Adrenal gland (tissue), 12 donors: Measurements from ENCODE around the gene LRPPRC. TPM values are rescaled to one million over a fixed set of nuclear protein-coding genes. Genes with fewer than 3 reads are reported as not detected.
A peak's percentile ranks its signal among the peaks of the same experiment; 100 is the strongest.

Experiments used
- DNase-seq, 7 donors: peaks; one replicate each; pipeline ENCODE4 v3.0.0-alpha.2; 2019 to 2020
- H3K27ac ChIP-seq, 5 donors: fragments of 200-600 bp; sonication (generic) in 4 of 5; 1 replicate in 3 of 5; 2 replicates in 2 of 5; pipeline versions ENCODE4 v1.5.1 to v1.8.0; 2016 to 2020; ENCODE audit warnings: mild to moderate bottlenecking in 1 of 5
- H3K27me3 ChIP-seq: fragments of 200-600 bp; 2 replicates; pipeline ENCODE4 v1.8.0; 2021
- H3K36me3 ChIP-seq, 2 donors: fragments of 200-600 bp; replicated peaks in 1 of 2; 1 replicate in 1 of 2; 2 replicates in 1 of 2; pipeline versions ENCODE4 v1.5.1 to v1.8.0; 2018 to 2022
- H3K4me1 ChIP-seq, 2 donors: fragments of 200-600 bp; replicated peaks in 1 of 2; 1 replicate in 1 of 2; 2 replicates in 1 of 2; pipeline versions ENCODE4 v1.5.1 to v1.8.0; 2018 to 2021
- H3K4me3 ChIP-seq, 4 donors: fragments of 200-600 bp; sonication (generic) in 3 of 4; one replicate each; pipeline ENCODE4 v1.5.1; 2016 to 2018
- H3K9me3 ChIP-seq, 3 donors: fragments of 200-600 bp; sonication (generic) in 1 of 3; replicated peaks in 1 of 3; 1 replicate in 2 of 3; 2 replicates in 1 of 3; pipeline versions ENCODE4 v1.5.1 to v1.8.0; 2016 to 2021
- POLR2A ChIP-seq, 2 donors: fragments of 450-650 bp; IDR thresholded peaks; one replicate each; pipeline ENCODE4 v1.6.1; 2017; ENCODE audit warnings: antibody characterized with exemption in 2 of 2, mild to moderate bottlenecking in 2 of 2, moderate library complexity in 1 of 2
- WGBS, 4 donors: extraction: QIAGEN DNeasy Blood & Tissue Kit in 2 of 4; methylation state at CpG; one replicate each; pipeline versions ENCODE4 v1.1.5 to v1.1.7; 2013 to 2017; 5-methylcytosine and 5-hydroxymethylcytosine counted together
- intact Hi-C, 2 donors: fragments of 100-400 bp; cut with DNase I; formaldehyde crosslinking; loops; one replicate each; pipeline versions ENCODE4 v1.14.1 to v1.15.0; 2022 to 2023
- polyA plus RNA-seq, 3 donors: library from polyadenylated mRNA; stranded (reverse); fragments of 200-250 nt in 2 of 3; fragments of 350-450 nt in 1 of 3; fragmentation: Illumina TruSeq in 1 of 3; extraction: RNeasy Lipid Tissue Mini Kit (QIAGEN cat#74804) in 1 of 3; gene quantifications; one replicate each; pipeline ENCODE4 v1.2.3, GENCODE V29; 2013 to 2014
- total RNA-seq, 9 donors: library from RNA; depleted of rRNA in 4 of 9; stranded (reverse); fragments of >200 nt in 4 of 9; fragments of 120-200 nt in 1 of 9; fragmentation: NEBNext Ultra II Directional in 1 of 9; extraction: Animal tissue kit (Norgen Biotek cat#: 25700) in 1 of 9; gene quantifications; one replicate each; pipeline versions ENCODE4 v1.1.0 to v1.2.4, GENCODE V29; 2013 to 2023
- TF ChIP-seq, protein P1 (sequence below), 6 experiments: fragments of 450-650 bp in 4 of 6; fragments of 200-600 bp in 2 of 6; sonication (generic) in 1 of 6; IDR thresholded peaks; 1 replicate in 5 of 6; 2 replicates in 1 of 6; pipeline versions ENCODE4 v1.5.1 to v1.8.0; 2016 to 2021; ENCODE audit warnings: antibody characterized with exemption in 6 of 6, mild to moderate bottlenecking in 2 of 6, moderate library complexity in 1 of 6
- donor health status: healthy with polysubstance abuse.
- donor health status: Bipolar disorder and iron deficiency.
- donor health status: DM: yes; HTN: yes; CAD: no.
- donor health status: DM: no; HTN: no; CAD: no.
- donor health status: DM: no; HTN: no; CAD: no.
- donor health status: DM: yes; HTN: yes; CAD: no.

LRPPRC gene
- total and polyA plus RNA-seq, 12 donors: 18.3 to 113 (median 71.7) TPM

DNA sequence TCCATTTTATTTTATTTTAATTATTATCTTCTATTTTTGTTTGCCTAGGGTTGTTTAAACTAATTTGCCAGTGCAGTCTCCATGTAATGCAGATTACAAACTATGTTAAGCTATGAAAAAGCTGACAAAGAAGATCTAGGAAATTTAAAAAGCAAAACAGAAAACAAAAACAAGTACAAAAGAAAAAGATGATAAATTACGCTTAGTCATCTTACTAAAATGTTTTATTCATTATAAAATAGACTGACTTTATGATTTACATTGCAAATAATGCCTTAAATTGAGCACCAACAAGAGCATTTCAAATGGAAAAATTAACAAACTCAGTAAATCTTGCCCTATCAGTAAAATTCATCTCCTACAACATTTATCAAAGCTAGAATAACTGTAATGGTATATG, 52.9 kb downstream of the LRPPRC start:
- Histone ChIP-seq H3K27me3 (no peaks in the 10 kb centered on the region), H3K36me3 (peaks cover 0 to 32% of the 10 kb centered on the region in 2 donors), H3K4me3 (no peak overlapping the region), H3K4me1 (peaks cover 0 to 4% of the 10 kb centered on the region in 2 donors), H3K9me3 (no peaks in the 10 kb centered on the region), H3K27ac (no peak overlapping the region)
- 98 to 100% (median 99%) methylated on average over 1 of the region's 1 CpG for WGBS, 4 donors
- TF ChIP-seq, protein P1, sequence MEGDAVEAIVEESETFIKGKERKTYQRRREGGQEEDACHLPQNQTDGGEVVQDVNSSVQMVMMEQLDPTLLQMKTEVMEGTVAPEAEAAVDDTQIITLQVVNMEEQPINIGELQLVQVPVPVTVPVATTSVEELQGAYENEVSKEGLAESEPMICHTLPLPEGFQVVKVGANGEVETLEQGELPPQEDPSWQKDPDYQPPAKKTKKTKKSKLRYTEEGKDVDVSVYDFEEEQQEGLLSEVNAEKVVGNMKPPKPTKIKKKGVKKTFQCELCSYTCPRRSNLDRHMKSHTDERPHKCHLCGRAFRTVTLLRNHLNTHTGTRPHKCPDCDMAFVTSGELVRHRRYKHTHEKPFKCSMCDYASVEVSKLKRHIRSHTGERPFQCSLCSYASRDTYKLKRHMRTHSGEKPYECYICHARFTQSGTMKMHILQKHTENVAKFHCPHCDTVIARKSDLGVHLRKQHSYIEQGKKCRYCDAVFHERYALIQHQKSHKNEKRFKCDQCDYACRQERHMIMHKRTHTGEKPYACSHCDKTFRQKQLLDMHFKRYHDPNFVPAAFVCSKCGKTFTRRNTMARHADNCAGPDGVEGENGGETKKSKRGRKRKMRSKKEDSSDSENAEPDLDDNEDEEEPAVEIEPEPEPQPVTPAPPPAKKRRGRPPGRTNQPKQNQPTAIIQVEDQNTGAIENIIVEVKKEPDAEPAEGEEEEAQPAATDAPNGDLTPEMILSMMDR (IDR thresholded peaks at IDR 0.05): no peak
- no peak for TF ChIP-seq POLR2A (IDR thresholded peaks at IDR 0.05)
- intact Hi-C loops: no loop called here
- no peak for DNase-seq

DNA sequence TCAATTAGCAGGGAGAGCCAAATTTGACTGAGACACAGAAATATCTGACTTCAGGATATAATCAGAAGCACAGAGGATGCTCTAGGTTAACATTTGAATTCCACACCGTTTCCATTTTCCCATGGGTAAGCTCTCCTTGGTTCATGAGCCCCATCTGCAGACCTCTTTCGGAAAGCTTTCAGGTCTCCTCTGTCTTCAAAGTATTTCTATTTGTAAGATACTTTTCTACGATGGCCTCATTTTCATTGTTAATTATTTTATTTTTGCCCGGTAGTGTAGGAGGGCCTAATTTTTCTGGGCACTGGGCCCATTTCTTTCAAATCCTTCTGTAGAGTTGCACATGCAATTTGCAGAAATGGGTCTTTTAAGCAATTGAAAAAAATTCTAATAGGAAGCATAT, 53.8 kb downstream of the LRPPRC start:
- Histone ChIP-seq H3K9me3 (no peaks in the 10 kb centered on the region), H3K36me3 (peaks cover 0 to 23% of the 10 kb centered on the region in 2 donors), H3K27me3 (no peaks in the 10 kb centered on the region), H3K4me3 (no peak overlapping the region), H3K27ac (no peak overlapping the region), H3K4me1 (peaks cover 0 to 4% of the 10 kb centered on the region in 2 donors)
- no peak for TF ChIP-seq POLR2A (IDR thresholded peaks at IDR 0.05)
- TF ChIP-seq, protein P1 (IDR thresholded peaks at IDR 0.05): no peak
- intact Hi-C loops: no loop called here
- WGBS, 4 donors: 61 to 72% (median 64%) methylated on average over 4 of the region's 4 CpGs
- DNase-seq: no peak

DNA sequence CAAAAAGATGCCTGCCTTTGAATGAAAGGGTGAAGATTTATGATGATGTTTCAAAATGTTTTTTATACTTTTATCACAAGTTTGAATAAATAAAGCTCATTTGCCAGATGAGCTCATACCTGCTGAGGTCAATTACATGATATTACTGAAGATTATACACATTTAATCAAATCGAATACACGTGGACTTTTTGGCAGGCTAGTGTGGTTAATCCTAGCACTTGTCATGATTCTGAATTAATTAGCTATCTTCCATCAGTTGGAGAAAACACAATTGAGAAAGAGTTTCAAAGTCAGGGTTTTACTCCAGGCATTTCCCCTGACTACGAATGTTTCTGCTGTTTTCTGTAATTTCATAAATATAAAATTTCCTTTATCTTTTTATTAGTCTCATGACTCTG, 54.4 kb downstream of the LRPPRC start:
- intact Hi-C loops: no loop called here
- H3K27ac ChIP-seq: no peak overlapping the region
- peak in 1 of 7 donors; percentile 18 for DNase-seq
- H3K27me3 ChIP-seq: no peaks in the 10 kb centered on the region
- no peak overlapping the region for H3K4me3 ChIP-seq
- TF ChIP-seq POLR2A (IDR thresholded peaks at IDR 0.05): no peak
- TF ChIP-seq, protein P1 (IDR thresholded peaks at IDR 0.05): no peak
- H3K4me1 ChIP-seq: peaks cover 0 to 4% of the 10 kb centered on the region in 2 donors
- WGBS, 4 donors: 37 to 62% (median 51%) methylated on average over 3 of the region's 3 CpGs
- no peaks in the 10 kb centered on the region for H3K9me3 ChIP-seq
- peaks cover 0 to 17% of the 10 kb centered on the region in 2 donors for H3K36me3 ChIP-seq

DNA sequence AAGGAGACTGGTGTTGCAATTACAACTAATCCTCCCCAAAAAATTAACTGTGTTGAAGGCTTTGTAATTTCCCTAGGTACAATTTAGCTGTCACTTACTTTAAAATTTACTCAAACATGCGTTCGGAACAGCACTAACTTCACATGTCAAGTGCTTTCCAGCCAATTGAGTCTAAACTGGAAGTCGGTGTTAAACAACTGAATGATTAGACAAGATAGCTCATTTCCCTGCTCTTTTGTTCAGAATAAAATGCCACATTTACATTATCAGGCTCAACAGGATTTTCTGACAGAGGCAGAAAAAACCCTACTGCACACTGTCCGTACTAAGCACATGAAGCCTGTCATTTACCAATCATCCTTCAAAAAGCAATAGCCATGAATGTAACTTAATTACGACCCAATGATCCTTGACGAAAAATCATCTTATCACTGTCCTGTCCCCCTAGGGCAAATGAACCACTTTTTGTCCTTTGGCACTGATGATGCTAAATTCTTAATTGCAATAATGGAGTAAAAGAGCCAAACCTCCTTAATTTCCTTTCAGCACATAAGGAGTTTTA, 56.0 kb downstream of the LRPPRC start:
- no peaks in the 10 kb centered on the region for H3K27me3 ChIP-seq
- peaks cover 0 to 4% of the 10 kb centered on the region in 2 donors for H3K4me1 ChIP-seq
- no peaks in the 10 kb centered on the region for H3K9me3 ChIP-seq
- H3K36me3 ChIP-seq: peaks cover 0 to 3% of the 10 kb centered on the region in 2 donors
- intact Hi-C loops: no loop called here
- TF ChIP-seq POLR2A (IDR thresholded peaks at IDR 0.05): no peak
- TF ChIP-seq, protein P1 (IDR thresholded peaks at IDR 0.05): no peak
- no peak overlapping the region for H3K27ac ChIP-seq
- 92 to 95% (median 92%) methylated on average over 6 of the region's 6 CpGs for WGBS, 4 donors
- no peak for DNase-seq
- H3K4me3 ChIP-seq: no peak overlapping the region
